ENCODE results near the gene PXN. TPM values are rescaled to one million over a fixed set of nuclear protein-coding genes. Genes with fewer than 3 reads are reported as not detected.

PXN gene
- total and polyA plus RNA-seq, 10 of the 15 experiments (the other 5 are each of a cell fraction or from before 2014, with no cell fraction given) = 1.0 to 32.0 (median 11.5) TPM

GRCh38 chr12:120227233-120228040, 38.1 kb downstream of the PXN start:
- Histone ChIP-seq H3K36me3 (ENCODE audit: control insufficient read depth in 2 of 2, insufficient read depth in 2 of 2, low read length in 1 of 2) (no peaks in the 10 kb centered on the region), H2AFZ (ENCODE audit: control insufficient read depth, low read depth, low read length) (no peak overlapping the region), H3K9ac (ENCODE audit: control insufficient read depth, insufficient read depth, low read length) (no peak overlapping the region), H3K4me1 (ENCODE audit: control insufficient read depth, insufficient read depth, low read length) (peaks cover 32% of the 10 kb centered on the region), H3K9me3 (replicated peaks; ENCODE audit: control insufficient read depth, insufficient read depth, low read length) (no peaks in the 10 kb centered on the region), H3K4me3 (no peak overlapping the region), H4K20me1 (ENCODE audit: control insufficient read depth, insufficient read depth) (no peaks in the 10 kb centered on the region), H3K79me2 (ENCODE audit: control insufficient read depth, insufficient read depth, low read length) (no peaks in the 10 kb centered on the region), H3K27ac (ENCODE audit: control insufficient read depth, insufficient read depth) (no peak overlapping the region), H3K4me2 (ENCODE audit: control insufficient read depth, insufficient read depth) (no peak overlapping the region), H3K27me3 (replicated peaks in 1 of 2; ENCODE audit: control insufficient read depth in 2 of 2, insufficient read depth in 2 of 2, low read length in 1 of 2) (no peaks in the 10 kb centered on the region)
- TF ChIP-seq CHD1 (IDR thresholded peaks at IDR 0.05; ENCODE audit: low read depth, low read length) (no peak), YY1 (IDR thresholded peaks at IDR 0.05; ENCODE audit: low read depth, low read length) (no peak), RUNX3 (IDR thresholded peaks at IDR 0.05; ENCODE audit: low read length) (no peak), KLF5 (IDR thresholded peaks at IDR 0.05; ENCODE audit: partially characterized antibody) (no peak), ZNF274 (IDR thresholded peaks at IDR 0.05; ENCODE audit: insufficient read depth, insufficient read length) (no peak), CBX3 (IDR thresholded peaks at IDR 0.05; ENCODE audit: borderline replicate concordance, low read depth) (no peak), NR2C2 (IDR thresholded peaks at IDR 0.05; ENCODE audit: borderline replicate concordance, control insufficient read depth, insufficient read length, low read depth) (no peak), GATAD2B (conservative IDR thresholded peaks at IDR 0.05; ENCODE audit: low read depth) (no peak), EGR1 (IDR thresholded peaks at IDR 0.05; ENCODE audit: borderline replicate concordance in 1 of 2, low read depth in 2 of 2, low read length in 2 of 2) (no peak)
- TF ChIP-seq, protein P1, sequence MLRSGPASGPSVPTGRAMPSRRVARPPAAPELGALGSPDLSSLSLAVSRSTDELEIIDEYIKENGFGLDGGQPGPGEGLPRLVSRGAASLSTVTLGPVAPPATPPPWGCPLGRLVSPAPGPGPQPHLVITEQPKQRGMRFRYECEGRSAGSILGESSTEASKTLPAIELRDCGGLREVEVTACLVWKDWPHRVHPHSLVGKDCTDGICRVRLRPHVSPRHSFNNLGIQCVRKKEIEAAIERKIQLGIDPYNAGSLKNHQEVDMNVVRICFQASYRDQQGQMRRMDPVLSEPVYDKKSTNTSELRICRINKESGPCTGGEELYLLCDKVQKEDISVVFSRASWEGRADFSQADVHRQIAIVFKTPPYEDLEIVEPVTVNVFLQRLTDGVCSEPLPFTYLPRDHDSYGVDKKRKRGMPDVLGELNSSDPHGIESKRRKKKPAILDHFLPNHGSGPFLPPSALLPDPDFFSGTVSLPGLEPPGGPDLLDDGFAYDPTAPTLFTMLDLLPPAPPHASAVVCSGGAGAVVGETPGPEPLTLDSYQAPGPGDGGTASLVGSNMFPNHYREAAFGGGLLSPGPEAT (IDR thresholded peaks at IDR 0.05; ENCODE audit: low read depth) = no peak
- TF ChIP-seq, protein P2, sequence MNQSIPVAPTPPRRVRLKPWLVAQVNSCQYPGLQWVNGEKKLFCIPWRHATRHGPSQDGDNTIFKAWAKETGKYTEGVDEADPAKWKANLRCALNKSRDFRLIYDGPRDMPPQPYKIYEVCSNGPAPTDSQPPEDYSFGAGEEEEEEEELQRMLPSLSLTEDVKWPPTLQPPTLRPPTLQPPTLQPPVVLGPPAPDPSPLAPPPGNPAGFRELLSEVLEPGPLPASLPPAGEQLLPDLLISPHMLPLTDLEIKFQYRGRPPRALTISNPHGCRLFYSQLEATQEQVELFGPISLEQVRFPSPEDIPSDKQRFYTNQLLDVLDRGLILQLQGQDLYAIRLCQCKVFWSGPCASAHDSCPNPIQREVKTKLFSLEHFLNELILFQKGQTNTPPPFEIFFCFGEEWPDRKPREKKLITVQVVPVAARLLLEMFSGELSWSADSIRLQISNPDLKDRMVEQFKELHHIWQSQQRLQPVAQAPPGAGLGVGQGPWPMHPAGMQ (IDR thresholded peaks at IDR 0.05; ENCODE audit: borderline replicate concordance) = no peak
- ChIA-PET POLR2A (interaction anchor here (0.5 to 3.4 kb wide), 9 partner anchors 11 to 206 kb away, joined by 3 to 17 read pairs (median 5); partner anchors contain the start of genes PXN, RNU4-1, RNU4-2 and SIRT4), SMC1A (ENCODE audit: uncharacterized antibody, unreplicated experiment) (interaction anchor here (0.8 to 8.5 kb wide), 23 partner anchors 8 to 211 kb away, joined by 3 to 152 read pairs (median 6); partner anchors contain the start of genes COX6A1, PXN, RNU4-1 and RNU4-2), CTCF (interaction anchor here (0.6 to 9.3 kb wide), 46 partner anchors 8 to 1425 kb away, joined by 3 to 287 read pairs (median 5); partner anchors contain the start of genes PXN, RNU4-1, RNU4-2 and RPLP0), RAD21 (ENCODE audit: unreplicated experiment) (interaction anchor here (0.6 to 7.5 kb wide), 34 partner anchors 7 to 238 kb away, joined by 3 to 170 read pairs (median 4); partner anchors contain the start of genes BICDL1, PXN, RAB35 and RNU4-1)
- WGBS (ENCODE audit: insufficient coverage, insufficient replicate concordance, low lambda C conversion rate, missing lambda C conversion rate) = 80% methylated on average over 8 of the region's 8 CpGs
- BruUV-seq (replicated peaks) = no TSS peak
- intact Hi-C loops (cut with micrococcal nuclease; ENCODE audit: unreplicated experiment) = loop anchor here (1.0 kb wide), 2 partner anchors 38 to 64 kb away; partner anchors contain the start of genes PXN and RNU4-2
- FAIRE-seq = no peak
- ATAC-seq = no peak
- DNase-seq (ENCODE audit: low read depth, low spot score) = no peak
- in situ Hi-C loops (cut with MboI) = loop anchor here (10.0 kb wide), 1 partner anchor 47 kb away; no protein-coding TSS in a partner anchor
